HT-29 (cell line): ENCODE measurements around the gene RAPGEF1. TPM values are rescaled to one million over a fixed set of nuclear protein-coding genes. Genes with fewer than 3 reads are reported as not detected.

Experiments
- DNase-seq: peaks from one replicate; pipeline ENCODE4 v3.0.0-alpha.2; 2015; ENCODE audit warnings: low spot score
- total RNA-seq: library from RNA; depleted of rRNA; stranded (reverse); fragments of >200 nt; shearing (Covaris generic); gene quantifications from 2 replicates; pipeline ENCODE4 v1.2.3, GENCODE V29; 2014

Gene RAPGEF1
- total RNA-seq, 1 experiment from 2014 or later, result 15.7 TPM

- DNase-seq, result no peak
Observed at GRCh38 chr9:131606896-131607567, 132.8 kb downstream of the RAPGEF1 start.

GRCh38 chr9:131605770-131606590, 133.9 kb downstream of the RAPGEF1 start:
- DNase-seq, result peak; percentile 40

- no peak for DNase-seq
Observed at GRCh38 chr9:131603711-131604439, 136.0 kb downstream of the RAPGEF1 start.

GRCh38 chr9:131603199-131603598, 136.7 kb downstream of the RAPGEF1 start:
- no peak for DNase-seq

GRCh38 chr9:131601683-131602181, 138.1 kb downstream of the RAPGEF1 start:
- no peak for DNase-seq

- DNase-seq, result no peak
Observed at GRCh38 chr9:131598121-131598520, 141.8 kb downstream of the RAPGEF1 start.

- no peak for DNase-seq
Observed at GRCh38 chr9:131597246-131597645, 142.6 kb downstream of the RAPGEF1 start.

- no peak for DNase-seq
Observed at GRCh38 chr9:131596430-131596743, 143.5 kb downstream of the RAPGEF1 start.

- no peak for DNase-seq
Observed at GRCh38 chr9:131595696-131596429, 144.0 kb downstream of the RAPGEF1 start.

- no peak for DNase-seq
Observed at GRCh38 chr9:131594906-131595665, 144.8 kb downstream of the RAPGEF1 start.

- DNase-seq, result no peak
Observed at GRCh38 chr9:131593936-131594665, 145.8 kb downstream of the RAPGEF1 start.

- no peak for DNase-seq
Observed at GRCh38 chr9:131593091-131593820, 146.6 kb downstream of the RAPGEF1 start.

GRCh38 chr9:131591845-131592208, 148.0 kb downstream of the RAPGEF1 start:
- no peak for DNase-seq

GRCh38 chr9:131590907-131591844, 148.7 kb downstream of the RAPGEF1 start:
- DNase-seq, result peak; percentile 90

- DNase-seq, result no peak
Observed at GRCh38 chr9:131590449-131590848, 149.4 kb downstream of the RAPGEF1 start.

GRCh38 chr9:131589993-131590392, 149.9 kb downstream of the RAPGEF1 start:
- DNase-seq, result no peak

GRCh38 chr9:131589124-131589711, 150.7 kb downstream of the RAPGEF1 start:
- DNase-seq, result no peak

GRCh38 chr9:131588396-131588795, 151.5 kb downstream of the RAPGEF1 start:
- DNase-seq, result no peak
